HG02798 (cell line): Measurements from ENCODE around the gene CFHR1.

Experiments used
- ATAC-seq: cut with Tn5 transposase; IDR thresholded peaks from one replicate; pipeline ENCODE4 v1.9.1; 2021; ENCODE audit warnings: mild to moderate bottlenecking; ENCODE audit not compliant: unreplicated experiment, poor library complexity

The CFHR1 gene

DNA sequence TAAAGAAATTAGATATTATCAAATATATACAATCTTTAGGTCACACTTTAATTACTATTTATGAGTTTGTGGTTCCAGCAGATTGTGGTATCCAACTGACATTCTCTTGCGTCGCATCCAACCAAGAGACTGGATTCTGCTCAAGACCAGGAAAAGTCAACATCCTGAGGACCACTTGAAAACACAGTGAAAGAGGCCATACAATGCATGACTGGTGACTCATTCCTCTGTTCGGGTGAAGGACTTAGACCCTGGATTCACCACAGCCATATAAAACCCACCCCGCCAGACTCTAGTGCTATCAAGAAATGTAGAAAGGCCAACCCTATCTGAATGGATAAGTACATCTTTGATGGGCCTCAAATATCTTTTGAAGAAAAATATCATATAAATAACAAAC is 53.9 kb downstream of the CFHR1 start:
- ATAC-seq: no peak

DNA sequence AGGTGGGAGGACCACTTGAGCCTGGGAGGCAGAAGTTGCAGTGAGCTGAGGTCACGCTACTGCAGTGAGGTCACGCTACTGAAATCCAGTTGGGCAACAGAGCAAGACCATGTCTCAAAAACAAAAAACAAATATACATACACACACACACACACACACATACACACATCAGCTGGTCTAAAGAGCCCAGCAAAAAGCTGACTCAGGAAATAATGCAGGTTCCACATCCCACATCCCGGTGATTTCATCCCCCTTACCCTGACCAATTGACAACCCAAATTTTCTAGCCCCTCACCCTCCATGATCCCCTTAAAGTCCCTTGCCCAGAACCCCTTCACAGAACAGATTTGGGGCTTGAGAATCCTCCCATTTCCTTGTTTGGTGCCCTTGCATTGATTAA is 56.4 kb downstream of the CFHR1 start:
- ATAC-seq: no peak

GRCh38 chr1:196877964-196878363 is 58.4 kb downstream of the CFHR1 start:
- no peak for ATAC-seq
